GM23248 (cell line): ENCODE results near the gene PPWD1. TPM values are rescaled to one million over a fixed set of nuclear protein-coding genes. Genes with fewer than 3 reads are reported as not detected.
"Not testable (repeated sequence)": the region's sequence is repeated elsewhere in the genome, so short reads cannot be mapped to it uniquely, and the experiment has no call there.

ENCODE experiments used
- DNase-seq: peaks from one replicate; pipeline ENCODE4 v3.0.0-alpha.2; 2015
- H2AFZ ChIP-seq: fragments of 200-600 bp; sonication (generic); 2 replicates; pipeline ENCODE4 v1.6.1; 2016; ENCODE audit warnings: antibody characterized with exemption
- H3F3A ChIP-seq: fragments of 200-600 bp; sonication (generic); 2 replicates; pipeline ENCODE4 v1.6.1; 2016; ENCODE audit warnings: mild to moderate bottlenecking, antibody characterized with exemption, mixed run types; ENCODE audit not compliant: insufficient read depth
- H3K27ac ChIP-seq: fragments of 200-600 bp; sonication (generic); 2 replicates; pipeline ENCODE4 v1.5.1; 2016; ENCODE audit warnings: mild to moderate bottlenecking
- H3K27me3 ChIP-seq: fragments of 200-600 bp; sonication (generic); replicated peaks from 2 replicates; pipeline ENCODE4 v1.6.1; 2016; ENCODE audit warnings: mild to moderate bottlenecking; ENCODE audit not compliant: insufficient read depth
- H3K36me3 ChIP-seq: fragments of 200-600 bp; sonication (generic); 2 replicates; pipeline ENCODE4 v1.6.1; 2016; ENCODE audit warnings: low read depth, mild to moderate bottlenecking
- H3K4me1 ChIP-seq: fragments of 200-600 bp; sonication (generic); 2 replicates; pipeline ENCODE4 v1.6.1; 2016; ENCODE audit warnings: mild to moderate bottlenecking; ENCODE audit not compliant: insufficient read depth
- H3K4me2 ChIP-seq: fragments of 200-600 bp; sonication (generic); one replicate; pipeline ENCODE4 v1.6.1; 2016; ENCODE audit warnings: mild to moderate bottlenecking; ENCODE audit not compliant: unreplicated experiment
- H3K4me3 ChIP-seq: fragments of 200-600 bp; sonication (generic); 2 replicates; pipeline ENCODE4 v1.5.1; 2016; ENCODE audit warnings: mild to moderate bottlenecking
- H3K79me2 ChIP-seq: fragments of 200-600 bp; sonication (generic); 2 replicates; pipeline ENCODE4 v1.6.1; 2016; ENCODE audit warnings: mild to moderate bottlenecking; ENCODE audit not compliant: insufficient read depth
- H3K9ac ChIP-seq: fragments of 200-600 bp; sonication (generic); 2 replicates; pipeline ENCODE4 v1.6.1; 2016; ENCODE audit warnings: mild to moderate bottlenecking
- H3K9me2 ChIP-seq: fragments of 200-600 bp; sonication (generic); 2 replicates; pipeline ENCODE4 v1.6.1; 2016; ENCODE audit warnings: mixed run types, mild to moderate bottlenecking, moderate library complexity; ENCODE audit not compliant: insufficient read depth
- H3K9me3 ChIP-seq: fragments of 200-600 bp; sonication (generic); one replicate; pipeline ENCODE4 v1.6.1; 2017; ENCODE audit warnings: low read depth
- H4K20me1 ChIP-seq: fragments of 200-600 bp; sonication (generic); 2 replicates; pipeline ENCODE4 v1.6.0; 2016; ENCODE audit not compliant: insufficient read depth
- EZH2 ChIP-seq: fragments of 200-600 bp; sonication (generic); IDR thresholded peaks from 2 replicates; pipeline ENCODE4 v1.6.1; 2018; ENCODE audit warnings: antibody characterized with exemption, mild to moderate bottlenecking; ENCODE audit not compliant: insufficient read depth, poor library complexity, severe bottlenecking
- EZH2phosphoT487 ChIP-seq: fragments of 200-600 bp; sonication (generic); IDR thresholded peaks from 2 replicates; pipeline ENCODE4 v1.6.1; 2018; ENCODE audit warnings: antibody characterized with exemption, moderate library complexity, mild to moderate bottlenecking, low read depth; ENCODE audit not compliant: insufficient read depth
- WGBS, 2 experiments: methylation state at CpG; one replicate each; pipeline ENCODE4 v1.1.6; 2015 to 2017; ENCODE audit warnings: low lambda C conversion rate in 2 of 2, low coverage in 1 of 2; ENCODE audit errors: missing lambda C conversion rate in 2 of 2; 5-methylcytosine and 5-hydroxymethylcytosine counted together
- in situ Hi-C: fragments of 300-500 bp; cut with MboI; formaldehyde crosslinking; loops from 2 replicates; pipeline ENCODE4 v1.15.0; 2020
- polyA plus RNA-seq: library from polyadenylated mRNA; unstranded; fragments of >200 nt; fragmentation: Nextera tagmentation; extraction: Ambion mirVana; gene quantifications from 2 replicates; pipeline ENCODE4 v1.2.1, GENCODE V29; 2016
- total RNA-seq: library from RNA; depleted of rRNA; stranded (reverse); fragments of >200 nt; shearing (Covaris generic); gene quantifications from 2 replicates; pipeline ENCODE4 v1.2.3, GENCODE V29; 2014

Gene PPWD1
- total and polyA plus RNA-seq, 2 experiments from 2014 or later, result 22.5 to 56.8 TPM

- WGBS, 2 experiments, result 91 to 93% methylated on average over 4 of the region's 4 CpGs
- H3K36me3 ChIP-seq, result peaks cover 82% of the 10 kb centered on the region
- H3K4me3 ChIP-seq, result no peak overlapping the region
- no peak overlapping the region for H3K9ac ChIP-seq
- H3K27me3 ChIP-seq, result no peaks in the 10 kb centered on the region
- DNase-seq, result no peak
- H3K27ac ChIP-seq, result no peak overlapping the region
- no peaks in the 10 kb centered on the region; the same call in 1 of the 2 replicates for H3F3A ChIP-seq
- no peaks in the 10 kb centered on the region for H3K9me2 ChIP-seq
- H3K79me2 ChIP-seq, result peaks cover 73% of the 10 kb centered on the region
- H3K9me3 ChIP-seq, result no peaks in the 10 kb centered on the region
- in situ Hi-C loops, result no loop called here
- H2AFZ ChIP-seq, result no peak overlapping the region
- TF ChIP-seq EZH2phosphoT487 (no peak), EZH2 (no peak)
- no peaks in the 10 kb centered on the region for H3K4me1 ChIP-seq
- peaks cover 7% of the 10 kb centered on the region; the same call in 1 of the 2 replicates for H4K20me1 ChIP-seq
- H3K4me2 ChIP-seq, result no peak overlapping the region
Measured at GRCh38 chr5:65612298-65612907, 49.3 kb downstream of the PPWD1 start.

- 95% methylated on average over 4 of the region's 4 CpGs for WGBS, 2 experiments
- H2AFZ ChIP-seq, result no peak overlapping the region
- H3K9ac ChIP-seq, result no peak overlapping the region
- H3K4me3 ChIP-seq, result no peak overlapping the region
- in situ Hi-C loops, result no loop called here
- peaks cover 21% of the 10 kb centered on the region for H3K4me1 ChIP-seq
- H3K36me3 ChIP-seq, result peaks cover 24% of the 10 kb centered on the region
- no peaks in the 10 kb centered on the region for H3K9me2 ChIP-seq
- H3K4me2 ChIP-seq, result peak overlapping the region; percentile 30
- H4K20me1 ChIP-seq, result peaks cover 6% of the 10 kb centered on the region; the same call in 1 of the 2 replicates
- no peak overlapping the region for H3K27ac ChIP-seq
- H3K9me3 ChIP-seq, result no peaks in the 10 kb centered on the region
- peaks cover 4% of the 10 kb centered on the region; the same call in 1 of the 2 replicates for H3F3A ChIP-seq
- TF ChIP-seq EZH2phosphoT487 (no peak), EZH2 (no peak)
- peaks cover 91% of the 10 kb centered on the region for H3K79me2 ChIP-seq
- no peaks in the 10 kb centered on the region for H3K27me3 ChIP-seq
- DNase-seq, result peak; percentile 30
Measured at GRCh38 chr5:65620021-65620420, 56.9 kb downstream of the PPWD1 start.

GRCh38 chr5:65621961-65622360, 58.9 kb downstream of the PPWD1 start:
- H3K36me3 ChIP-seq, H4K20me1 ChIP-seq, H2AFZ ChIP-seq, H3K9ac ChIP-seq, DNase-seq, H3K9me3 ChIP-seq, H3K9me2 ChIP-seq, H3K27me3 ChIP-seq, H3K27ac ChIP-seq, in situ Hi-C loops: not testable (repeated sequence)
- Histone ChIP-seq H3K79me2 (peaks cover 91% of the 10 kb centered on the region), H3K4me1 (peaks cover 30% of the 10 kb centered on the region), H3K4me3 (peak overlapping the region; percentile 96; the same call in 1 of the 2 replicates), H3K4me2 (peak overlapping the region; percentile 100), H3F3A (peaks cover 14% of the 10 kb centered on the region)
- WGBS, 2 experiments, result 91 to 92% methylated on average over 4 of the region's 4 CpGs

DNA sequence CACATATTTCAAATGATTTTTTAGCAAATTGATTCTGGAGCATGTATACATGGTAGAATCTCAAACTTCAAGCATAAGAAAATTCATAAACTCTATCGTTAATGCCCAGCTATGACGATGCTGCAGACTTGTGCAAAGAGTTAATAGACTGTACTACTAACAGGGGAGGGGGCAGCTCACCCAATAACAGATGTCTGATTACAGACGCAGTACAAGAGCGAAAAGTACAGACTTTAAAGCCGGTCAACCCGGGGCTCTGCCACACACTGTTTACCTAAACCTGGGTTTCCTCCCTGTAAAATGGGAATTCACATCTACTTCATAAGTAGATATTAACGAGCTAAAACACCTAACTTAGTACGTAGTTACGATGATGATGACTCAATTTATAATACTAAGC, 60.4 kb downstream of the PPWD1 start:
- Histone ChIP-seq H3K4me1 (peaks cover 30% of the 10 kb centered on the region), H3K9me2 (no peaks in the 10 kb centered on the region), H3K4me3 (peak overlapping the region; percentile 96), H3K9me3 (no peaks in the 10 kb centered on the region), H3K4me2 (peak overlapping the region; percentile 100), H4K20me1 (peaks cover 6% of the 10 kb centered on the region; the same call in 1 of the 2 replicates), H3K27ac (peak overlapping the region; percentile 85), H3K79me2 (peaks cover 91% of the 10 kb centered on the region), H3K27me3 (no peaks in the 10 kb centered on the region), H2AFZ (peak overlapping the region; percentile 99), H3K36me3 (no peaks in the 10 kb centered on the region; the same call in none of the 2 replicates), H3K9ac (peak overlapping the region; percentile 90), H3F3A (peaks cover 14% of the 10 kb centered on the region)
- DNase-seq, result no peak
- in situ Hi-C loops, result no loop called here
- 16 to 19% methylated on average over 9 of the region's 9 CpGs for WGBS, 2 experiments
- TF ChIP-seq EZH2phosphoT487, result no peak
- TF ChIP-seq EZH2, result no peak
